T-helper 2 cell treated with Interferon-gamma antibody and Interleukin-4, amounts not matched to agents 5 μg/mL and 100 μg/mL, for 36 hours (primary cell): ENCODE data around the gene KRT83.
"Not testable (repeated sequence)": the region's sequence is repeated elsewhere in the genome, so short reads cannot be mapped to it uniquely, and the experiment has no call there.

Experiments
- DNase-seq: peaks from one replicate; pipeline ENCODE4 v3.0.0; 2021; ENCODE audit warnings: low spot score
- H3K27ac Mint-ChIP-seq: one replicate; pipeline ENCODE4 v1.8.0; 2021; ENCODE audit warnings: mild to moderate bottlenecking, mixed read lengths
- H3K27me3 Mint-ChIP-seq: one replicate; pipeline ENCODE4 v1.8.0; 2021; ENCODE audit warnings: low read depth, mixed read lengths
- H3K36me3 Mint-ChIP-seq: one replicate; pipeline ENCODE4 v1.8.0; 2021; ENCODE audit warnings: low read depth, mixed read lengths
- H3K4me1 Mint-ChIP-seq: one replicate; pipeline ENCODE4 v1.8.0; 2021; ENCODE audit warnings: low read depth, mixed read lengths
- H3K4me3 Mint-ChIP-seq: one replicate; pipeline ENCODE4 v1.8.0; 2022; ENCODE audit warnings: mild to moderate bottlenecking, moderate library complexity, mixed read lengths
- H3K9me3 Mint-ChIP-seq: one replicate; pipeline ENCODE4 v1.8.0; 2021; ENCODE audit warnings: mixed read lengths

KRT83 gene

DNA sequence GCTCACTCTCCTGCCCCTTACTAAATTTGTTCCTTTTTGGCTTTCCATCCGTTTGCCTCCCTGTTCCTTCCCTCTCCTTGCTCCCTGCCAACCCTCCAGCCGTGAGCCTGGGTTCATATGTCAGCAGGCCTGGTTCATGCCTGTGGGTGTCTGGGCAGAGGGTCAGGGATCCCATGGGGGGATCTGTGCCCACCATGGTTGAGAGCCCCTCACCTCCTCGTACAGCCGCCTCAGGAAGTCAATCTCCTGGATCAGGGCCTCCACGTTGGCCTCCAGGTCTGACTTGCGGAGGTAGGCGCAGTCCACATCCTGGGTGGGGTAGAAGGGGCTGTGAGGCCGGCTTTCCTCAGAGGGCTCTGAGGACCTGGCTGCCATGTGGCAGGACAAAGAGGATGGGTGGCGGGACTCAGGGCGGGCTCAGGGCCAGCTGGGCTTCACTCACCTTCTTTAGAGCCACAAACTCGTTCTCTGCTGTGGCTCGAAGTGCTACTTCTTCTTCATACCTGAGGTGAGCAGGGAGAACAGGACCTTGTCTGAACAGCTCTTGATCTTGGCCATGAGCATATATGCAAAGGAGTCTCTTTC, 3.6 kb downstream of the KRT83 start:
- H3K36me3 Mint-ChIP-seq: no peaks in the 10 kb centered on the region
- DNase-seq: no peak
- H3K27me3 Mint-ChIP-seq: peaks cover 26% of the 10 kb centered on the region
- H3K4me3 Mint-ChIP-seq: no peak overlapping the region
- H3K27ac Mint-ChIP-seq: no peak overlapping the region
- no peaks in the 10 kb centered on the region for H3K4me1 Mint-ChIP-seq
- no peaks in the 10 kb centered on the region for H3K9me3 Mint-ChIP-seq

DNA sequence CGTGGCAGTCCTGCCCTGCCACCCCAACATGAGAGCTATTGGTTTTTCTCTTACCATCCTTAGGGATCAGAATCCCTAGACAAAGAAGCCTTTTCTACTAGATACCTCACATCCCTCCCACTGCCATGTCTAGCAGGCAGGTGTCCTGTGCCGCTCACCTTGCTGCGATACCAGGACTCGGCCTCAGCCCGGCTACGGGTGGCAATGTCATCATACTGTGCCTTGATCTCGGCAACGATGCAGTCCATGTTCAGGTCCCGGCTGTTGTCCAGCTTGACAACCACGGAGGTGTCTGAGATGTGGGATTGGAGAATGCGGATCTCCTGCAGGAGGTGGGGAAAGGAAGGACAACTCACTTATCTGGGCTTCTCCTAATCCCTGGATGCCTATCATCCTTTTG, 4.5 kb downstream of the KRT83 start:
- Mint-ChIP-seq H3K36me3 (no peaks in the 10 kb centered on the region), H3K4me1 (no peaks in the 10 kb centered on the region), H3K9me3 (no peaks in the 10 kb centered on the region), H3K27me3 (peaks cover 26% of the 10 kb centered on the region), H3K4me3 (no peak overlapping the region), H3K27ac (no peak overlapping the region)
- no peak for DNase-seq

GRCh38 chr12:52316290-52316689, 4.9 kb downstream of the KRT83 start:
- Mint-ChIP-seq H3K36me3 (no peaks in the 10 kb centered on the region), H3K9me3 (no peaks in the 10 kb centered on the region), H3K27ac (no peak overlapping the region), H3K4me3 (no peak overlapping the region), H3K27me3 (peaks cover 25% of the 10 kb centered on the region), H3K4me1 (no peaks in the 10 kb centered on the region)
- DNase-seq: no peak

DNA sequence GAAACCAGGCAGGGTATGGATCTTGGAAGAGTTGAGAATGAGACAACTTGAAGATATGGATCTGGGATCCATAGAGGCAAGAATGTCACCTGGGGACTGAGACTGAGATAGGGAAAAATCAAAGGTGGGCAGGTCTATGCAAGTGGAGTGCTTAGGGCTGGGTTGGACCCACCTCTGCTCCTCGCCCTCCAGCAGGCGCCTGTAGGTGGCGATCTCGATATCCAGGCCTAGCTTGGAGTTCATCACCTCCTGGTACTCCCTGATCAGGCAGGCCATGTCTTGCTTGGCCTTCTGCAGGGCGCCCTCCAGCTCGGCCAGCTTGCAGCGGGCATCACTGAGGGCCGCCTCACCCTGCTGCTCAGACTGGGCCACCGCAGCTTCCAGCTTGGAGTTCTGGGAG, 5.5 kb downstream of the KRT83 start:
- peaks cover 26% of the 10 kb centered on the region for H3K27me3 Mint-ChIP-seq
- not testable (repeated sequence) for H3K4me1 Mint-ChIP-seq, H3K4me3 Mint-ChIP-seq, DNase-seq, H3K36me3 Mint-ChIP-seq, H3K9me3 Mint-ChIP-seq, H3K27ac Mint-ChIP-seq

- Mint-ChIP-seq H3K4me3 (no peak overlapping the region), H3K9me3 (no peaks in the 10 kb centered on the region), H3K27me3 (peaks cover 29% of the 10 kb centered on the region), H3K4me1 (no peaks in the 10 kb centered on the region), H3K36me3 (no peaks in the 10 kb centered on the region), H3K27ac (no peak overlapping the region)
- no peak for DNase-seq
These were observed 6.7 kb downstream of the KRT83 start for GRCh38 chr12:52314511-52314910.

DNA sequence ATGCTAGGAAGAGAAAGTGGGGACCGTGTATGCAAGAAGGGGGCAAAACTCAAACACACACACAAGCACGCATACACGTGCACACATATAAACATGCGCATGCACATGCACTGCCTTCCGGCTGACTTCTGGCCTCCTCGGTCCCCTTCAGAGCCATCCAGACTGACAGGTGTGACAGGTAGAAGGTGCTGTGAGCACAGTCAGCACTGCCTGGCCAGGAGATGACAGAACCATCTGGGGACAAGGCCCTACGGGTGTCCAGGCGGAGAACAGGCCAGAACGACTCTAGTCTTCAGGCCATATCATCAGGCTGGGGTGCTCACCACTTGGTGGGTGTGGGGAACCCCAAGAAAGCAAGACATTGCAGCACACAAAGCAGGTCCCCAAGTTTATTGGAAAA, 7.3 kb downstream of the KRT83 start:
- Mint-ChIP-seq H3K27me3 (peaks cover 34% of the 10 kb centered on the region), H3K4me1 (peaks cover under 1% of the 10 kb centered on the region), H3K9me3 (no peaks in the 10 kb centered on the region), H3K36me3 (no peaks in the 10 kb centered on the region), H3K4me3 (no peak overlapping the region), H3K27ac (no peak overlapping the region)
- DNase-seq: no peak

DNA sequence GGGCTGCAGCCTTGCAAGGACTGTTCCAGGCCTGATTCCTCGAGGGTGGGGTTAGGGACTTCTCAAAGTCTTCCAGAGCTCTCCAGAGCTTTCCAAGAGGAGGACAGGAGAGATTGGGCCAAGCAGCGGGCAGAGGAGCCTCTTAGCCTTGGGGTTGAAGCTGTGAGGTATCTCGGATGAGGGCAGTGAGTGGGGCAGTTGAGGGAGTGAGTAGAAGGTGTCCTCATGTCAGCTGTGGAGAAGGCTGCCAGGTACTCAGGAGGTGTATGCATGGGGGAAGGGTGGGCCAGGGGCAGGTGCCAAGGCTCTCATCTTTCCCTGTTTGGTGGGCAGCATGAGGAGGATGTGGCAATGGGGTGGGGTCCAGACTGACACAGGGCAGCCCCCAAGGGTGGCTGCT, 7.7 kb downstream of the KRT83 start:
- H3K27me3 Mint-ChIP-seq: peaks cover 37% of the 10 kb centered on the region
- no peak for DNase-seq
- no peak overlapping the region for H3K27ac Mint-ChIP-seq
- no peaks in the 10 kb centered on the region for H3K9me3 Mint-ChIP-seq
- H3K4me1 Mint-ChIP-seq: peaks cover 4% of the 10 kb centered on the region
- no peak overlapping the region for H3K4me3 Mint-ChIP-seq
- H3K36me3 Mint-ChIP-seq: no peaks in the 10 kb centered on the region

GRCh38 chr12:52312086-52312485, 9.1 kb downstream of the KRT83 start:
- Mint-ChIP-seq H3K9me3 (no peaks in the 10 kb centered on the region), H3K4me3 (no peak overlapping the region), H3K36me3 (no peaks in the 10 kb centered on the region), H3K4me1 (peaks cover 4% of the 10 kb centered on the region), H3K27me3 (peaks cover 46% of the 10 kb centered on the region), H3K27ac (no peak overlapping the region)
- DNase-seq: no peak

- Mint-ChIP-seq H3K36me3 (no peaks in the 10 kb centered on the region), H3K4me3 (no peak overlapping the region), H3K27ac (no peak overlapping the region), H3K9me3 (no peaks in the 10 kb centered on the region), H3K27me3 (peaks cover 55% of the 10 kb centered on the region), H3K4me1 (peaks cover 4% of the 10 kb centered on the region)
- DNase-seq: no peak
These were observed 9.9 kb downstream of the KRT83 start for GRCh38 chr12:52311285-52311648.

- Mint-ChIP-seq H3K27ac (no peak overlapping the region), H3K4me1 (peaks cover 4% of the 10 kb centered on the region)
These were observed 10.4 kb downstream of the KRT83 start for GRCh38 chr12:52310622-52311284.

DNA sequence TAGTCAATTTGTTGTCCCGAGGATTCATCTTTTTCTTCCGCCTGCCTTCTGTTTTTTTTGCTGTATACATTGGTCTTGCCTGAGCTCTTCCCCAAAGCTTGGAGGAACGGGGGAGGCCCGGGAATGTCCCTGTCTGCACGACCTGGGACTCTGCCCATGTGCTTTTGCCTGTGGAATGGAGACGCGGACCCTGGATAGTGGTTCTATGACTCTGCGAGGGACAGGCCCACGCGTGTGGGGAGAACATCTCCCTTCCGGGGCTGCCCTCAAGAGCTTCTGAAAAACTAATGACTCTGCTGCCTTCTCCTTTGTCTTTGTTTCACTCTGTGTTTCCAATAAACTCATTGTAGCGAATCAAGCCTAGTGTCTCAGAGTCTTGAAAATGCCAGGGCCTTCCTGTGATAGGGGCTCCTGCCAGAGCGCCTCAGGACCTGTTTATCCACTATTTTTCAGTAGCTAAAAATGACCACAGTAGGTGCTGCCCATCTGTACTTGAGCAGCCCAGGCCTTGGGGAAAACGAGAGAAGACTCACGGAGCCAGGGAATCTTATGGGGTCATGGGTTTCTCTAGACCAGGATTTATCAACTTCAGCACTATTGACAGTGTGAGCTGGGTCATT, 12.3 kb downstream of the KRT83 start:
- H3K27me3 Mint-ChIP-seq: peaks cover 59% of the 10 kb centered on the region
- no peaks in the 10 kb centered on the region for H3K36me3 Mint-ChIP-seq
- H3K4me1 Mint-ChIP-seq: peaks cover 14% of the 10 kb centered on the region
- no peaks in the 10 kb centered on the region for H3K9me3 Mint-ChIP-seq
- no peak overlapping the region for H3K27ac Mint-ChIP-seq
- H3K4me3 Mint-ChIP-seq: peak overlapping the region; percentile 61
- no peak for DNase-seq

More at GRCh38 chr12:52310622-52311284, 10.4 kb downstream of the KRT83 start:
- no peak for DNase-seq
- Mint-ChIP-seq H3K36me3 (no peaks in the 10 kb centered on the region), H3K9me3 (no peaks in the 10 kb centered on the region), H3K27me3 (peaks cover 60% of the 10 kb centered on the region), H3K4me3 (no peak overlapping the region)

GRCh38 chr12:52307836-52308805, 13.1 kb downstream of the KRT83 start:
- Mint-ChIP-seq H3K4me1 (peaks cover 14% of the 10 kb centered on the region), H3K36me3 (no peaks in the 10 kb centered on the region), H3K27ac (no peak overlapping the region), H3K27me3 (peaks cover 57% of the 10 kb centered on the region), H3K4me3 (peak overlapping the region; percentile 69), H3K9me3 (no peaks in the 10 kb centered on the region)
- DNase-seq: peak; percentile 54

GRCh38 chr12:52306731-52307130, 14.5 kb downstream of the KRT83 start:
- H3K9me3 Mint-ChIP-seq: no peaks in the 10 kb centered on the region
- H3K27ac Mint-ChIP-seq: no peak overlapping the region
- H3K4me1 Mint-ChIP-seq: peaks cover 14% of the 10 kb centered on the region
- no peak overlapping the region for H3K4me3 Mint-ChIP-seq
- peaks cover 50% of the 10 kb centered on the region for H3K27me3 Mint-ChIP-seq
- H3K36me3 Mint-ChIP-seq: no peaks in the 10 kb centered on the region
- no peak for DNase-seq
